NCI-H748 (cell line): ENCODE data around the gene DPM3.

ENCODE experiments used
- DNase-seq: peaks from one replicate; lab custom pipeline; 2025; ENCODE audit not compliant: unreplicated experiment; lab: John Stamatoyannopoulos, UW

DPM3 gene

DNA sequence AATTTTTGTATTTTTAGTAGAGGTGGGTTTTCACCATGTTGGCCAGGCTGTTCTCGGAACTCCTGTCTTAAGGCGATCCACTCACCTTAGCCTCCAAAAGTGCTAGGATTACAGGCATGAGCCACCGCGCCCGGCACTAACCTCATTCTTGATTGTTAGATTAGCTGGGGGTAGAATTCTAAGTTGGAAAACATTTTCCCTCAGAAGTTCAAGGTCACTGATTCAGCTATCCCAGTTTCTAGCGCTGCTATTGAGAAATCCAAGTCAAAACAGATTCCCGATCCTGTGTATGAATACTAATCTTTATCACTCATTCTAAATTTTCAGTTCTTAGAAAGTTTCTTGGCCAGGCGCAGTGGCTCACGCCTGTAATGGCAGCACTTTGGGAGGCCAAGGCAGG is 37.0 kb downstream of the DPM3 start:
- no peak for DNase-seq

DNA sequence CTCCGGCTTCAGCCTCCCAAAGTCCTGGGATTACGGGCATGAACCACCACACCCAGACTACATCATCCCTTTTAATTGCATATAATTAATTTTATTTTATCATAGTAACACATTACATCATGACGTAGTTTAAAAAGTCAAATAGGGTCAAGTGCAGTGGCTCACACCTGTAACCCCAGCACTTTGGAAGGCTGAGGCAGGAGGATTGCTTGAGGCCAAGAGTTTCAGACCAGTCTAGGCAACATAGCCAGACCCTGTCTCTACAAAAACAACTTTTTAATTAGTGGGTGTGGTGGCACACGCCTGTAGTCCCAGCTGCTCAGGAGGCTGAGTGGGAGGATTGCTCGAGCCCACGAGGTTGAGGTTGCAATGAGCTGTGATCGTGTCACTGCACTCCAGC is 41.0 kb downstream of the DPM3 start:
- DNase-seq, result no peak

DNA sequence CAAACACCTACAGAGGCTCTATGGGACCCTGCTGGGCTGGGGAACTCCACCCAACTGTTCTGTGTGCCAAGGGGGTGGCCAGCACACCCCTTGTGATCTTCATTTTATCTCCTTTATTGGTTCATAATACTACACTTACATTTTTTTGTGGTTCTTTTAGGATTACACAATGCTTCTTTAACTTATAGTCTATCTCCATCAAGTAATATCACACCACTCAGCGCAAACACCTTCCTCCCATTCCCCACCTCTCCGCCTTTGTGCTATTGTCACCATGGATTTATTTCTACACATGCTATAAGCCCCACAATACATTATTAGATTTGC is 45.7 kb downstream of the DPM3 start:
- no peak for DNase-seq

- DNase-seq, result peak; percentile 93
Measured at GRCh38 chr1:155093911-155094621, 46.3 kb downstream of the DPM3 start.

DNA sequence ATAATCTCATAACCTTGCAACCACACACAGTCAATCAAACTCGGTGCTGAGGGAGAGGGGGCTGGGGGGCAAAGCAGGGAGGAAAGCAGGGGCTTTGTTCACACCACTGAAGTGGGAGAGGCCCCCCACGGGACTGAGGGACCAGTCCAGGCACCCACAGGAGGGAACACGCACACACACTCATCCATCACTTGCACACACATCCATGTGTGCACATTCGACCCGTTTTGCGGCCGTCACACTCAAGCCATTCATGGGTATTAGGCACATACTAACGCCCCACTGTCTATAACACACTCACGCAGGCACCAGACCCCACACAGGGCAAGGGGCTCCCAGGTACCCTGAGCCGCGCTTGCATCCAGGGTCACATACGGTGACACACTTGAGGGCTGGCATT is 47.7 kb downstream of the DPM3 start:
- no peak for DNase-seq

DNA sequence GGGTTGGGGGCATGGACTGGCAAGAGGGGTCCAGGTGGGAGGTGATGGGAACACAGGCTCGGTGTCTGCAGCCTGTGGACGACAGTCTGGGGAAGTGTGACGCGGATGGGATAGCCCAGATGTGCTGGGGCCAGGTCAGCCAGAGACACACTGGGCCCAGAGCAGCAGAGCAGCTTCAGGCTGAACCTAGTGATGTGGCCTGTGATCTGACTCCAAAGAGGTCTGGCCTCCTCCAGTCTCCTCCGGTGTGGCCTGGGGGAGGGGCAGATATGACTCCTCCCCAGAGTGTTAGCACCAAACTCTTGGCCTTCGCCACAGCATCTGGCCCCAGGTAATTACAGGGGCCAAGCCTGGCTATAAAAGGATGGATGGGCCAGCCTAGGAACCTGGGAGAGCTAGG is 48.2 kb downstream of the DPM3 start:
- DNase-seq, result no peak

DNA sequence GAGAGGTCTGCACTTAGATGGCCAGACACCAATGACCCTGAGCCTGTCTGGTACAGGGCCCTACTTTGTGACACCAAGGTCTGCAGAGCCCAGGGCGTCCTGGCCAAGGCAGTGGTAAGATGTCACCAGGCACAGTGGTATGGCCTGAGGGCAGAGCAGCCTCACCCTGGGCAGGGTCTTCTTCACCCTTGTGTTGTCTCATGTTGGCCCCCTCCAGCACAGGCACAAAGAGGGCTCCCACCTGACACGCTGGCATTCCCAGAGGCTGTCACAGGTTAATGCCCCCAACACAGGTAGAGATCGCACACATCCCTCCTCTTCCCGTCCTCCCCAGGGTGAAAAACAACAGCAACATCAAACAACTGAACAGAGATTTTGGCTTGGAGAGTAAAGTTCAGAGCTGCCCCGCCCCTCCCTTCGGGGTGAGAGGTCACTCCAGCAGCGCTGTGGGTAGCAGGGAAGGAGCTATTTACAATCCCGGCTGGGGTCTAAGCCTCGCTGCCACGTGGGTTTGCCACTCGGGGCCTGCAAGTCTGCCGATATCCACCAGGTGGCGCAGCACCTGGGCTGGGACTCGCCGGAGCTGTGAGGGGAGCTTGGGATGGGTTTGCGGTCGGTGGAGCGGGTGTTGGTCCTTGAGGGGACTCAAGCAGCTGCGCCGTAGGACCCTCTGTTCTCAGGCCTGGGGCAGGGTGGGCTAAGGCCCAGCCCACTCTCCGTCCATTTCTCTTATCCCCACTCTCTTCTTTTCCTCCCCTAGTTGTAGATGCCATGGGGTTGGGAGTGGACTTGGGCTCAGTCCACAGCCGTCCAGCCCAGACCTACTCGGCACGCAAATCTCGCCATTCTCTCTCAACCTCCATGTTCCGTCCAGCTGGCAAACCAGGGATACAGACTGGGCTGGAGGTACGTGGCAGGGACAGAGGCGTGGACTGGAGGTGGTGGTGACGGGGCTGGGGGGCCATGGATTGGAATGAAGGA is 49.0 kb downstream of the DPM3 start:
- DNase-seq, result peak; percentile 81
